Stimulated activated CD4-positive, alpha-beta T cell treated with anti-CD3 and anti-CD28 coated beads, Interleukin-2, amount 100 ng/mL, for 48 hours (primary cell): ENCODE results near the gene CSPG5.

Experiments used
- DNase-seq, 2 donors: peaks; one replicate each; pipeline ENCODE4 v3.0.0-alpha.2; 2020

The CSPG5 gene

GRCh38 chr3:47586746-47587145 lies 8.1 kb upstream of the CSPG5 start:
- no peak for DNase-seq

- no peak for DNase-seq
Observed at GRCh38 chr3:47583320-47584075, 4.8 kb upstream of the CSPG5 start.

GRCh38 chr3:47581835-47582234 lies 3.2 kb upstream of the CSPG5 start:
- DNase-seq: no peak

- DNase-seq: no peak
Observed at GRCh38 chr3:47581422-47581821, 2.8 kb upstream of the CSPG5 start.

- no peak for DNase-seq
Observed at GRCh38 chr3:47580481-47580880, 1.8 kb upstream of the CSPG5 start.

GRCh38 chr3:47579875-47580274 lies 1.2 kb upstream of the CSPG5 start:
- no peak for DNase-seq

- peak; percentile 19 to 32 for DNase-seq
Observed at GRCh38 chr3:47578119-47578632, 489 bp downstream of the CSPG5 start.

- no peak for DNase-seq
Observed at GRCh38 chr3:47577583-47578118, 1.0 kb downstream of the CSPG5 start.

GRCh38 chr3:47573190-47574172 lies 5.2 kb downstream of the CSPG5 start:
- DNase-seq: no peak

GRCh38 chr3:47571391-47572175 lies 7.1 kb downstream of the CSPG5 start:
- DNase-seq: no peak

- DNase-seq: no peak
Observed at GRCh38 chr3:47568901-47569300, 9.8 kb downstream of the CSPG5 start.

GRCh38 chr3:47567149-47567548 lies 11.5 kb downstream of the CSPG5 start:
- DNase-seq: no peak

- no peak for DNase-seq
Observed at GRCh38 chr3:47566667-47567066, 12.0 kb downstream of the CSPG5 start.

- DNase-seq: no peak
Observed at GRCh38 chr3:47565734-47566550, 12.7 kb downstream of the CSPG5 start.

GRCh38 chr3:47556351-47556750 lies 22.3 kb downstream of the CSPG5 start:
- no peak for DNase-seq

GRCh38 chr3:47554335-47554734 lies 24.3 kb downstream of the CSPG5 start:
- DNase-seq: no peak

- no peak for DNase-seq
Observed at GRCh38 chr3:47553407-47553806, 25.3 kb downstream of the CSPG5 start.

GRCh38 chr3:47542471-47543173 lies 36.0 kb downstream of the CSPG5 start:
- no peak for DNase-seq

- DNase-seq: no peak
Observed at GRCh38 chr3:47541583-47542108, 37.0 kb downstream of the CSPG5 start.

- no peak for DNase-seq
Observed at GRCh38 chr3:47540281-47540680, 38.4 kb downstream of the CSPG5 start.

- no peak for DNase-seq
Observed at GRCh38 chr3:47536967-47537366, 41.7 kb downstream of the CSPG5 start.
